Stomach (tissue), 4 donors: ENCODE measurements around the gene IQGAP2.

ENCODE experiments used
- POLR2A ChIP-seq, 4 donors: fragments of 450-650 bp; IDR thresholded peaks; one replicate each; pipeline ENCODE4 v1.6.1; 2016; ENCODE audit warnings: antibody characterized with exemption in 4 of 4, control low read depth in 2 of 4, mild to moderate bottlenecking in 1 of 4, moderate library complexity in 1 of 4
- TF ChIP-seq, protein P1 (sequence below), 7 experiments: fragments of 450-650 bp in 4 of 7; fragments of 200-600 bp in 3 of 7; sonication (generic) in 3 of 7; IDR thresholded peaks; one replicate each; pipeline ENCODE4 v1.5.1; 2016 to 2019; ENCODE audit warnings: antibody characterized with exemption in 7 of 7, control low read depth in 2 of 7, mild to moderate bottlenecking in 1 of 7

DNA sequence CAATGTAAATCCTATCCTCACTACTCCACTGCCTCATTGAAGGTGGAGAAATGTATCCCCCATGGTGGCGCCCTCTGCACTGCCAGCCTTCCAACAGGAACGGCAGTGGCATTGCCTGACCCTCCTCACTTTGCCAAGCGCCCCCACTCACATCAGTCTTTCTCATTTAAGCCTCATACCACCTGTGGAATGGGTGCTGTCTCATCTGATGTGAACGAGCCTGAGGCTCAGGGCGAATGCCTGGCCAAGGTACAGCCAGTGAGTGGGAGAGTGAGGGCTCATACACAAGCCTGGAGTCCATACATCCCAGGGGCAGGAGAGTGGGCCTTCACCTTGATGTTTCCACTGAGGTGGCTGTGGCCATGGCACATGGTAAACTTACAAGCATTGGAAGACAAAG lies 209.9 kb downstream of the IQGAP2 start:
- TF ChIP-seq, protein P1, sequence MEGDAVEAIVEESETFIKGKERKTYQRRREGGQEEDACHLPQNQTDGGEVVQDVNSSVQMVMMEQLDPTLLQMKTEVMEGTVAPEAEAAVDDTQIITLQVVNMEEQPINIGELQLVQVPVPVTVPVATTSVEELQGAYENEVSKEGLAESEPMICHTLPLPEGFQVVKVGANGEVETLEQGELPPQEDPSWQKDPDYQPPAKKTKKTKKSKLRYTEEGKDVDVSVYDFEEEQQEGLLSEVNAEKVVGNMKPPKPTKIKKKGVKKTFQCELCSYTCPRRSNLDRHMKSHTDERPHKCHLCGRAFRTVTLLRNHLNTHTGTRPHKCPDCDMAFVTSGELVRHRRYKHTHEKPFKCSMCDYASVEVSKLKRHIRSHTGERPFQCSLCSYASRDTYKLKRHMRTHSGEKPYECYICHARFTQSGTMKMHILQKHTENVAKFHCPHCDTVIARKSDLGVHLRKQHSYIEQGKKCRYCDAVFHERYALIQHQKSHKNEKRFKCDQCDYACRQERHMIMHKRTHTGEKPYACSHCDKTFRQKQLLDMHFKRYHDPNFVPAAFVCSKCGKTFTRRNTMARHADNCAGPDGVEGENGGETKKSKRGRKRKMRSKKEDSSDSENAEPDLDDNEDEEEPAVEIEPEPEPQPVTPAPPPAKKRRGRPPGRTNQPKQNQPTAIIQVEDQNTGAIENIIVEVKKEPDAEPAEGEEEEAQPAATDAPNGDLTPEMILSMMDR (IDR thresholded peaks at IDR 0.05): no peak
- no peak for TF ChIP-seq POLR2A (IDR thresholded peaks at IDR 0.05)
